HG02678 (cell line): ENCODE measurements around the gene QRICH2.
"Not testable (repeated sequence)": the region's sequence is repeated elsewhere in the genome, so short reads cannot be mapped to it uniquely, and the experiment has no call there.

Experiments used
- ATAC-seq: cut with Tn5 transposase; IDR thresholded peaks from one replicate; pipeline ENCODE4 v1.9.1; 2021; ENCODE audit warnings: mild to moderate bottlenecking, moderate library complexity; ENCODE audit not compliant: unreplicated experiment

The QRICH2 gene

DNA sequence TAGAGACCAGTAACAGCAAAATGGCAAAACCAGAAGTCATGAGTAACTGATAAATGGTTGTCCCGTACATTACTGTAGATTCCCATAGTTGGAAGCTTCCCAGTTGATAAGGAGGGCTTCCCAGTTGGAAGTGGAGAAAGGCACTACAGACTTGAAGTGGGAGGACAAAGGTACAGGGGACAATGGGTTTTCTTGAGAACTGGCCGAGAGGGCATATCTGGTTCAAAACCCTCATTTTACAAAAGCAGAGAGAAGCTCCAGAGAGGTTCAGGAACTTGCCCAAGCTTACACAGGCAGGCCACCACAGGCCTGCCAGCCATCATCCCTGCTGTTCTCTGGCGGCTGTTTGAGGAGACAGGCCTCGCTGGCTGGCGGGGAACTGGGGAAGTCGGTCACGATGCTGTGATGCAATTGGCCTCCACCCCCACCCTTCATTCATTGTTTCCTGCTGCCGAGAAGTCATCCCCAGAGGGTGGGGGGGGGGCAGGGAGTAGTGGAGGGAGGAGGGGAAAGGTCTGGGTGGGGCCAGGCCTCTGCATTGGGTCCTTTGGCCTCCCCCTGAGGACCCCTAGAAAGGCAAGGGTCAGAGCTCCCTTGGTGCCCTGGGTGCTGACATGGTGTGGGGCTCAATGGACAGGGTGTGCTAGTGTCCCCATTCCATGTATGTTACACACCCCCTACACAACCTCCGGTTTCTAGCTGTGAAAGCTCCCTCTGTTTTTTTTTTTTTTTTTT, 39.9 kb downstream of the QRICH2 start:
- ATAC-seq = no peak

DNA sequence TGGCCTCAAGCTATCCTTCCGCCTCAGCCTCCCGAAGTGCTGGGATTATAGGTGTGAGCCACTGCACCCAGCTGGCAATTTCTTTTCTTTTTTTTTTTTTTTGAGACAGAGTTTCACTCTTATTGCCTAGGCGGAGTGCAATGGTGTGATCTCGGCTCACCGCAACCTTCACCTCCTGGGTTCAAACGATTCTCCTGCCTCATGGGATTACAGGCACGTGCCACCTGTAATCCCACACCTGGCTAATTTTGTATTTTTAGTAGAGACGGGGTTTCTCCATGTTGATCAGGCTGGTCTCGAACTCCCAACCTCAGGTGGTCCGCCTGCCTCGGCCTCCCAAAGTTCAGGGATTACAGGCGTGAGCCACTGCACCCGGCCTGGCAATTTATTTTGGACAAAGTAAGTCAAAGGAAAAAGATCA, 40.5 kb downstream of the QRICH2 start:
- not testable (repeated sequence) for ATAC-seq

DNA sequence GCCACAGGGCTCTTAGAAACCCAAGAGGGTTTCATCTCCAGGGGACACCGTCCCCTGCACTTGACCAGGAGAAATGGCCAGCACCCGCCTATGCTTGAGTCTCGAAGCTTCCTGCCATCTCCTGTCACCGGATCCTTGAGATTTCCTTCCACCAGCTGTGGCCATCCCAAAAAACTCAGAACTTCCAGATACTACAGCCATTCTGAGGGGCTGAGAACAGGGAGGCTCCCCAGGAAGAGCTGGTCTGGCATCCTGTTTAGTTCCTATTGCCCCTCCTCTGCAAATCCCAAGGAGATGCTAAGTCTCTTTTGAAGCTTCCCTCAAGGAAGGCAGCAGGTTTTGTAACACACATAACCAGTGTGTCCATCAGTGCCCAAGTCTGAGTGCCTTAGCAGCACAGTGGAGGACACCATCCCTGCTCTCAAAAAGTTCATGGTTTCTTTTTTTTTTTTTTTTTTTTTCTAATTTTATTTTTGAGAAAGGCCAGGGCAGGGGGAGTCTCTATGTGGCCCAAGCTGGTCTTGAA, 41.0 kb downstream of the QRICH2 start:
- no peak for ATAC-seq

DNA sequence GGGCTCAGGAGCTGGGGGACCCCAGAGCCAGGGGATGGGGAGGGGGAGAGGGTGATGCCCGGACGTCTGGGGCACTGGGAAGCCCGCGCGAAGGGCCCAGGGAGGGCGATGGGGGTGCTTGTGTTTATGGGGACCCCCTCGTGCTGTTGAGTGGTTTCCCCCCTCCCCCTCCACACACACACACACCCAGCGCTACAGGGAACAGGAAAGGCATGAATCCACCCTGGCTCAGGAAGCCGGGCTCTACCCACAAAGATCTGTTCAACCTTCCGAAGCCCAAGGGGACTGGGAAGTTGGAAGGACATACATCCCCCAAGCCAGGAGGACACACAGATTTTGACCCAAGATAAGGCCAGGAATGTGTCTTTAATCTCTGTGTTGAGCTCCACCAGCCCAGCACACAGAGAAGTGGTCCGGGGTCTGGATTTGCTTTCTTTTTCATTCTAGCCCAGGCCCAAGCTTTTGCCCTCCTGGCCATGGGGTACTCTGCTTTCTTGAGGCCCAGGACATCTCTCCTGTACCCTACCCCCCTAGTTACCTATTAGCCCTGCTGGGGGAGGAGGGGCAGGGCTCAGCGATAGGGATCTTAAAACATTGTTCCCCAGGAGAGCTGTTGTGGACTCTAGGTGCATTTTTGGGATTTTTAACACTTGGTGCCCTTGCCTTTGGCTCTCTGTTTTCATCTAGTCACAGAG, 41.7 kb downstream of the QRICH2 start:
- ATAC-seq = no peak

DNA sequence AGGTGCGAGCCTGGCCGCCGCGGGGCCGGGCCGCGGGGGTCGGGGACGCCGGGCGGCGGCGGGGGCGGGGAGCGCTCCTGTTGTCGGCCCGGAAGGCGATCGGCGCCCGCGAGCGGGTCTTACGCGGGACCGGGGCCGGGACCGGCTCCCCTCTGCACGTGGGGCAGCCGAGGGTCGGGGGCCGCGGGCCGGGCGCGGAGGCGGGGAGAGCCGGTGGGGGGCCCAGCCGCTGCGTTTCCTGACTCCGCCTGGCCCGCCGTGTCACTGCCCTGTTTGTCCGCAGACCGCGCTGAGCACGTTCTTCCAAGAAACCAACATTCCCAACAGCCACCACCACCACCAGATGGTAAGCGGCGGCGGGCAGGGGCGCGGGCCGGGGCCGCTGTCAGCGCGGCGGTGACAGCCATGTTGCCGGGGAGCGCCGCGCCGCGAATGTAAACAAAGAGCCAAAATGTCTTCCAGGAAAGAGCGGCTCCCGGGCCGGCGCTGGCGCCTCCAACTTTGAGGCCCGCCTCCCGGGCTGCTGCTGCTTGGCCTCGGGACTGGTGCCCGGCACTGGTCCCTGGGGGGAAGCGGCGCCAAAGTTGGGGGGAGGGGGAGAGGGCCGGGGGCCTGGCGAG, 42.3 kb downstream of the QRICH2 start:
- no peak for ATAC-seq

DNA sequence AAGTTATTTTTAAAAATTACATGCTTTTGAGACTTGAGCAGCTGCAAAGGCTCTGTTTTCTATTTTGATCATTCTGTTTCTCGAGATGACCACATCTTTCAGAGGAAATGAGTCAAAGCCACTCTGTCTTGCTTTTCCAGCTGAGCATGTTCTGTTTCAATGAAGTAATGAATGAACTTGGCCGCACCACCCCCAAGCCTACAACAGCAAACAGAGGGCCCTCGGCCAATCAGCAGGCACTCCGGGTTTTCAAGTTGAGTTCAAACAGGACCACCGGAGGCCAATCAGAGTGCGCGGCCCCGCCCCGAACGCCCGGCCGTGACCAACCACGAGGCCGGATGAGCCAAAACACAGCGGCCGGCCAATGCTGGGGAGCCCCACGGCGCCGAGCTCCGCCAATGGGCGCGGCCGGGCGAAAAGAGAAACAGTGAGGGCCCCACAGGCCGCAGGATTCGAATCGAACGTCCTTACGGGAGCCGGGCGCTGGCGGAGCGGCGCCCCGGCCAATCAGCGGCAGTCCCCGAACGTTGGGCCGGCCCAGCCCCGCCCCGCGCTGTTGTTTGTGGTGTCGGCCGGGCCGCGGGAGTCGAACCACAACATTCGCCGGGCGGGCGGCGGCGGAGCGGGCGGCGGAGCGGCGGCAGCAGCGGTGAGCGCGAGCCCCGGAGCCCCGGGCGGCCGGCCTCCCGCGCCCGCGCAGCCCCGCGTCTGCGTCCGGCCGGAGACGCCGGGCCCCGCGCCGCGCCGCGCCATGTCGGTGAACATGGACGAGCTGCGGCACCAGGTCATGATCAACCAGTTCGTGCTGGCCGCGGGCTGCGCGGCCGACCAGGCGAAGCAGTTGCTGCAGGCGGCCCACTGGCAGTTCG, 43.1 kb downstream of the QRICH2 start, which contains the start of gene UBALD2:
UBALD2 (plus strand) TSS at position 594 of the 869 bp plus-strand sequence; CDS start at position 752, 158 bp downstream.
- ATAC-seq = peak; percentile 82

DNA sequence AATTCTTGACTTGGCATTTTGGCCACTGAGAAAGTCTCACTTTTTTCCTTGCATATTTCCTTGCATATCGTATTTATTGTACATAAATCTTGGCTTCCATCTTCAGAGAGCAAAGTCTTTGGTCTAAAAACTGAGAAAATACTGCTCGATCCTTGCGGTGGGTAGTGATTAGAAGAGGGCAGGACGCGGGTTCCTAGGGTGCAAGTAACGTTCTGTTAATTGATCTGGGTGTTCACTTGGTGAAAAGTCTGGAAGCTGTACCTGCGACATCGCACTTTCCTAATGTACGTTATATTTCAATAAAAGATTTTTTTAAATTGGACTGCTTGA, 43.7 kb downstream of the QRICH2 start:
- ATAC-seq = no peak

DNA sequence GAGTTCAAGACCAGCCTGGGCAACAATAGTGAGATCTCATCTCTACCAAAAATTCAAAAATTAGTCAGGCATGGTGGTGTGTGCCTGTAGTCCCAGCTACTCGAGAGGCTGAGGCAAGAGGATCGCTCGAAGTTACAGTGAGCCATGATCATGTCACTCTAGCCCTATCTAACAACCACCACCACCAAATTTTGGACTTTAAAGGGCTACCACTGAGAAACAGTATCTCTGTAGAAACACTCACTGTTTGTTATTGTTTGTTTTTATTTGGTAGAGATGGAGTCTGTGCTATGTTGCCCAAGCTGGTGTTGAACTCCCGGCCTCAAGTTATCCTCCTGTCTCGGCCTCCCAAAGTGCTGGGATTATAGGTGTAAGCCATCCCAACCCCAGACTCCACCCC, 44.2 kb downstream of the QRICH2 start:
- no peak for ATAC-seq

DNA sequence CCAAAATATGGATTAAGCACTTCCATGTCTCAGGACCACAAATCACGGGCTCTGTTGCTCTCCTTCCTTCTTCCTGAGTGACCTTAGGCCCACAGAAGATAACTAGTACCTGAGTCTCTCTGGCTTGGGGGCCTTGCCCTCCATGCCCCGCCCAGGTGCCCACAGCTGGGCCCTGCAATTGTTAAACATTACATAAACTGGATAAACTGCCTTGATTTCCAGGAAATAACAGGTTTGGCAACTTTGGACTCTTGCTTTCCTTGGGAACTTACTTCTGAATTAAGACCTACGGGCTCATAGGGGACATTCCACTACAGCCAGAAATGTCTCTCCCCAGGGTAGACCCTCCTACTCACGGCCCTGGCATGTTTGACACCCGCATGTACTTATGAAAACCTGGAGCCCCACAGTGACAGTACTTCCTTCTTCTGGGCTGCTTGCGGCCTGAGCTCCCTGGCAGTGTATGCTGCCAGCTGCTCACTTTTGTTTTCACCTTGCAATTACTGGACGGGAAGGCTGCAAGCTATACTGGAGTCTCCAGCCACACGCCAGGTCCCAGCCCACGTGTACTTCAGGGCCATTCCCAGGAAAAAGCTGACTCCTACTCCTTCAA, 45.2 kb downstream of the QRICH2 start:
- no peak for ATAC-seq

DNA sequence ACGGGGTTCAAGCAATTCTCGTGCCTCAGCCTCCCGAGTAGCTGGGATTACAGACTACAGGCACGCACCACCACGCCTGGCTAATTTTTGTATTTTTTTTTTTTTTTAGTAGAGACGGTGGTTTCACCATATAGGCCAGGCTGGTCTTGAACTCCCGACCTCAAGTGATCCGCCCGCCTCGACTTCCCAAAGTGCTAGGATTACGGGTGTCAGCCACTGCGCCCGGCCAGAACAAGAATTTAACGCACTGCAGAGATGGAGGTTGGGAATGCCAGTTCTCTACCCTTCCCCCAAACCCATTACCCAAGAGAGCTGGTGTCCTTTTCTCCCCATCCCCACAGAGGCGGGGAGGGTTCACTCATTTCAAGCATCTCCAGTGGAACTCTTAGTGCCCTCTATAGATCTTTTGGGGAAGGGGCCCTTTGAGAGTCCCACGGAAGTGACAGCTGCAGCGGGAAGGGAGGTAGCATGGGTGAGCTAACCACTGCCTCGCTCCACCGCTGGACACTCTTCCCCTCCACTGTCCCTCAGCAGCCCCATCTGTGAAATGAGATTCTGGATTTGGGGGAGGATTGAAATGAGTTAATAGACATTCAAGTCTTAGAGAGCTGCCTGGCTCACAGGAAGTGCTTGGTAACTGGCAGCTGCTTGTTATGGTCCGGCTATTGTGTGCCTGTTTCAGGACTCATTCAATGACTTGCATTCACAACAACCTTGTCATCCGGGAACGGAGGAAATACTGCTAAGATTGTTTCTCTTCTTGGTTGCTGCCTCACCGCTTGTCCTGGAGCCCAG, 46.5 kb downstream of the QRICH2 start:
- no peak for ATAC-seq

DNA sequence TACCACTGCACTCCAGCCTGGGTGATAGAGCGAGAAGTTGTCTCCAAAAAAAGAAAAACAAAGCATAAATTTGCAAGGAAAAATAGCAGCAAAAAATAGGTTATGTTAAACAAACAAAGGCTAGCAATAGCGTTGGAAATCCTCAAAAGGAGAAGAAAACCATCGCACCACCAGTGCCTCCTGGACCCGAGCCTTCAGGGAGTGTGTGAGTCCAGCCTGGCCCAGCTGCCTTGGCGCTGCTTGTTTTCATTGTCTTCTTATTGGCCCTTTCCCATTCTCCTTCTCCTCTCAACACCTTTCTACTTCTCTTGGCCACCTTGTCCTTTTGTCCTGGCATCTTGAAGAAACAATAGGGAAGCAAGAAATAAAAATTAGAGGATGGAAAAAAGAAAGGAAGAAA, 47.4 kb downstream of the QRICH2 start:
- ATAC-seq = no peak

DNA sequence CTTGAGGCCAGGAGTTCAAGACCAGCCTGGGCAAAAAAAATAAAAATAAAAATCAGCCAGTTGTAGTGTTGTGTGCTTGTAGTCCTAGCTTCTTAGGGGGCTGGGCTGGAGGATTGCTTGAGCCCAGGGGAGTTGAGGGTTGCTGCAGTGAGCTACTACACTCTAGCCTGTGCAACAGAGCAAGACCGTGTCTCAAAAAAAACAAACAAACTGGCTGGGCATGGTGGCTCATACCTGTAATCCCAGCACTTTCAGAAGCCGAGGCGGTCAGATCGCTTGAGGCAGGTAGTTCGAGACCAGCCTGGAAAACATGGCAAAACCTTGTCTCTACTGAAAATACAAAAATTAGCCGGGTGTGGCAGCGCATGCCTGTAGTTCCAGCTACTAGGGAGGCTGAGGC, 47.9 kb downstream of the QRICH2 start:
- ATAC-seq = no peak

DNA sequence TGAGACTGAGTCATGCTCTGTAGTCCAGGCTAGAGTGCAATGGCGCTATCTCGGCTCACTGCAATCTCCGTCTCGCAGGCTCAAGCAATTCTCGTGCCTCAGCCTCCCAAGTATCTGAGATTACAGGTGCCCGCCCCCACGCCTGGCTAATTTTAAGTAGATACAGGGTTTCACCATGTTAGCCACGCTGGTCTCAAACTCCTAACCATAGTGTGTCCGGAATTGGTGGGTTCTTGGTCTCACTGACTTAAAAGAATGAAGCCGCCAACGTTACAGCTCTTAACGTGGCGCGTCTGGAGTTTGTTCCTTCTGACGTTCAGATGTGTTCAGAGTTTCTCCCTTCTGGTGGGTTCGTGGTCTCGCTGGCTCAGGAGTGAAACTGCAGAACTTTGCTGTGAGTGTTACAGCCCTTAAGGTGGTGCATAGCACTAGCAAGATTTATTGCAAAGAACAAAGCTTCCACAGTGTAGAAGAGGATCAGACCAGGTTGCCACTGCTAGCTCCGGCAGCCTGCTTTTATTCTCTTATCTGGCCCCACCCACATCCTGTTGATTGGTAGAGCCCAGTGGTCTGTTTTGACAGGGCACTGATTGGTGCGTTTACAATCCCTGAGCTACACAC, 51.5 kb downstream of the QRICH2 start:
- ATAC-seq = not testable (repeated sequence)

DNA sequence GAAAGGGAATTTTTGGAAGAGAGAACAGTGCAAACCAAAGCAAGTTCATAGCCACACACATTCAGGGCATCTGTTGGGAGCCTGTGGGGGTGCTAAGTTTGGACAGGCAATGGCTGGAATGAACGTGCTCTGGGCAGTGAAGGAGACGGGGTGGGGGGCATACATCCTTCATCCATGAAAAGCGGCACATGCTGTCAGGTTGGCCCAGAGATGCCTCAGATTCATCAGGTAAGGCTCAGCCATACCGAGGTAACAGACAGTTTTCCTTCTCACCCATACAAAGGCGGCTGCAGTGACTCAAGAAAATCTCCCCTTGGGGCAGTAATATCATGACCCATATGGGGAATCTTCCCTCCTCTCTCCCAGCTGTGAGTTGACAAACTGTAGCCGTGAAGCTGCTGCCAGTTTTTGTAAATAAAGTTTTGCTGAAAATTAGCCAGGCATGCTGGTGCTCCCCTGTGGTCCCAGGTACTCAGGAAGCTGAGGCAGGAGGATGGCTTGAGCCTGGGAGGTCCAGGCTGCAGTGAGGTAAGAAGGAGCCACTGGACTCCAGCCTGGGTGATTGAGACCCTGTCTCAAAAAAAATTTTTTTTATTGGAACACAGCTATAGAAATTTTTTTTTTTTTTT, 52.2 kb downstream of the QRICH2 start:
- ATAC-seq = no peak

DNA sequence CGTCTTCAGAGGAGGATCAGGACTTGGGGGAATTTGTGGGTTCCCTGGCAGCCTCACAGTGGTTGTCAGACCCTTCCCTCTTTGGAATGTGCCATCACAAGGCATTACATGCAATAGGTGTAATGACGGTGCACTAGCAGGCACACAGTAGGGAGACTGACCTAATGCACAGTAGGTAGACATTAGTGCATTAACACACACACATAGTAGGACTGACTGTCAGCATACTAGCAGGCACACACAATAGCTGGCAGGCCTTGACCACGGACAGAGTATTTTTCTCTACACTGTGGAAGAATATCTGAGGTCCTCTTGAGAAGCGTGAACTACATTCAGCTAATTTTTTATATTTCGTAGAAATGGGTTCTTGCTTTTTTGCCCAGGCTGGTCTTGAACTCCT, 53.8 kb downstream of the QRICH2 start:
- ATAC-seq = no peak

DNA sequence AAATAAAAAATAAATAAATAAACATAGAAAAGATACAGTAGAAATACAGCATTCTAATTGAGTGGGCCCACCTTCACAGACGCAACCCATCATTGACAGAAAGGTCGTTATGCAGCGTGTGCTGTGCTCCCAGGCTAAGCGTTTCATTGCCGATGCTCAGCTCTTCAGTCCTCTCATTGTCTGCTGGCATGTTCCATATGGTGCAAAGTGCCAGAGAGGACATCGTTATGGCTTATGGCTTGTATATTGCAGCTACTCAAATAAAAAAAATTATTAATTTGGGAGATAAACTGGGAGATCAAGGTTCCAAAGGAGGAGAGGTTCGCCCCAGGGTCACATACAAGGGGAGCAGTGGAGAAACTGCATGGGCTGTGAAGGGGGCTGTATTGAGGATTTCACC, 54.2 kb downstream of the QRICH2 start:
- ATAC-seq = no peak

DNA sequence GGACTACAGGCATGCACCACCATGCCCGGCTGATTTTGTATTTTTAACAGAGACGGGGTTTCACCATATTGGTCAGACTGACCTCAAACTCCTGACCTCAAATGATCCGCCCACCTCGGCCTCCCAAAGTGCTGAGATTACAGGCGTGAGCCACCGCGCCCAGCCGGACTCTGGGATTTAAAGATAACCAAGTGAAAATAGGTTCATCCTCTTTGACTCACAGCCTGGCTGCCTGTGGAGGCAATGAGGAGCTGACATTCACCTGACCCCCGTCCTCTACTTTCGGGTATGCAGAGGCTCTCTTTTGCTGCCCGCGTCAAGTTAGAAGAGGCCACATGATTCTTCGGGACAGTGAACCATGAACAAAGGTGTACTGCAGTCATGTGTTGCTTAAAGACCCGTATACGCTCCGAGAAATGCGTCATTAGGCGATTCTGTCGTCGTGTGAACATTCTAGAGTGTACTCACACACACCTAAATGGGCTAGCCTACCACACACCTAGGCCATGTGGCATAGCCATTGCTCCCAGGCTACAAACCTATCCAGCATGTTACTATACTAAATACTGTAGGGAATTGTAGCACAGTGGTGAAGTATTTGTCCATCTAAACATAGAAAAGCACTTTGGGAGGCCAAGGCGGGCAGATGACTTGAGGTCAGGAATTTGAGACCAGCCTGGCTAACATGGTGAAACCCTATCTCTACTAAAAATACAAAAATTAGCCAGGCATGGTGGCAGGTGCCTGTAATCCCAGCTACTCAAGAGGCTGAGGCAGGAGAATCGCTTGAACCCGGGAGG, 54.9 kb downstream of the QRICH2 start:
- ATAC-seq = not testable (repeated sequence)
